ENCODE results near the gene SLC22A7. TPM values are rescaled to one million over a fixed set of nuclear protein-coding genes. Genes with fewer than 3 reads are reported as not detected.

Gene SLC22A7
- total RNA-seq, 1 experiment from 2014 or later: not detected

DNA sequence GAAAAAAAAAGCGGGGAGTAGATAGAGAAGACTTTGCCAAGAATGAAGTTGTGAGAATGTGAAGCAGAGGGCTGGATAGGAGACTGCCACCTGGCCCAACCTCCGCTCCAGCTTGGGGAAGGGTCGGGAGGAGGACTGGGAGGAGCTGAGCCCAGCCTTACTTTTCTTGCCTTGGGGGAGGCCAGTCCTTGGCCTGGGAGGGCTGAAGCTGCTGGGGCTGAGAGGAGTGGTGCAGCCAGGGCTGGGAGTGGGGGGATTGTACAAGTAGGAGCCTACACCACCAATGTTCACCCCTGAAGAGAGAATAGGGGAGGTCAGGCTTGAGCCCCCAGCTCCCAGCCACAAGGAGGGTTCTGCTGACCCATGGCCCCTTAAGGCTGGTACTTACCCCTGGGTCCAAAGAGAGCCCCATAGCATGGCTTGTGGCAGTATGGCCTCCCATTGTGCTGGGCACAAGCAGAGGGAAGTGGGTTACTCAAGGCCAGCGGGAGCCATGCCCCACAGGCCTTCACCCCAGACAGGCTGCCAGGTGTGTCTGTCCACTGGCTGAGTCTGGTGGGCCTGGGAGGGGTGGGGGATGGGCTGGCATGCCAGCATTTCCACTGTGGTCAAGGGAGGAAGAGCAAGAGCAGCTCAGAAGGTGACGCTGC, 9.5 kb downstream of the SLC22A7 start:
- BruUV-seq (replicated peaks): no TSS peak
- no peak overlapping the region for H3K4me3 ChIP-seq (ENCODE audit: low read length)
- no peaks in the 10 kb centered on the region for H4K20me1 ChIP-seq (ENCODE audit: low read length)
- DNase-seq (no peak), ATAC-seq (no peak)
- no peaks in the 10 kb centered on the region for H3K27me3 ChIP-seq (ENCODE audit: low read length)
- H3K79me2 ChIP-seq (ENCODE audit: low read length): no peaks in the 10 kb centered on the region
- TF ChIP-seq, protein P1, sequence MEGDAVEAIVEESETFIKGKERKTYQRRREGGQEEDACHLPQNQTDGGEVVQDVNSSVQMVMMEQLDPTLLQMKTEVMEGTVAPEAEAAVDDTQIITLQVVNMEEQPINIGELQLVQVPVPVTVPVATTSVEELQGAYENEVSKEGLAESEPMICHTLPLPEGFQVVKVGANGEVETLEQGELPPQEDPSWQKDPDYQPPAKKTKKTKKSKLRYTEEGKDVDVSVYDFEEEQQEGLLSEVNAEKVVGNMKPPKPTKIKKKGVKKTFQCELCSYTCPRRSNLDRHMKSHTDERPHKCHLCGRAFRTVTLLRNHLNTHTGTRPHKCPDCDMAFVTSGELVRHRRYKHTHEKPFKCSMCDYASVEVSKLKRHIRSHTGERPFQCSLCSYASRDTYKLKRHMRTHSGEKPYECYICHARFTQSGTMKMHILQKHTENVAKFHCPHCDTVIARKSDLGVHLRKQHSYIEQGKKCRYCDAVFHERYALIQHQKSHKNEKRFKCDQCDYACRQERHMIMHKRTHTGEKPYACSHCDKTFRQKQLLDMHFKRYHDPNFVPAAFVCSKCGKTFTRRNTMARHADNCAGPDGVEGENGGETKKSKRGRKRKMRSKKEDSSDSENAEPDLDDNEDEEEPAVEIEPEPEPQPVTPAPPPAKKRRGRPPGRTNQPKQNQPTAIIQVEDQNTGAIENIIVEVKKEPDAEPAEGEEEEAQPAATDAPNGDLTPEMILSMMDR (conservative IDR thresholded peaks at IDR 0.05; ENCODE audit: low read depth, low read length): no peak
- no peak for TF ChIP-seq EZH2phosphoT487 (IDR thresholded peaks at IDR 0.05; ENCODE audit: borderline replicate concordance, low read length)
- TF ChIP-seq EZH2 (IDR thresholded peaks at IDR 0.05; ENCODE audit: low read length, unreplicated experiment): no peak
- peaks cover 10% of the 10 kb centered on the region; the same call in 1 of the 2 replicates for H3K4me1 ChIP-seq (ENCODE audit: insufficient read depth, low read length)
- ChIA-PET POLR2A (ENCODE audit: unreplicated experiment) (interaction anchor here (1.1 kb wide), 1 partner anchor 202 kb away, joined by 16 read pairs; no protein-coding TSS in a partner anchor), CTCF (interaction anchor here (0.8 to 1.0 kb wide), 3 partner anchors 10 to 48 kb away, joined by 3 to 6 read pairs (median 4); no protein-coding TSS in a partner anchor)
- H3K9me2 ChIP-seq (replicated peaks; ENCODE audit: low read length): no peaks in the 10 kb centered on the region
- peak overlapping the region; percentile 86; the same call in 1 of the 2 replicates for H3K4me2 ChIP-seq (ENCODE audit: low read length)
- intact Hi-C loops (cut with micrococcal nuclease): no loop called here
- H3K9me3 ChIP-seq (ENCODE audit: low read length): no peaks in the 10 kb centered on the region
- no peaks in the 10 kb centered on the region for H3F3A ChIP-seq (ENCODE audit: low read length, unreplicated experiment)
- no peak overlapping the region for H3K27ac ChIP-seq (ENCODE audit: low read length)
- H2AFZ ChIP-seq (ENCODE audit: low read length): no peak overlapping the region
- H3K9ac ChIP-seq (ENCODE audit: low read length): no peak overlapping the region
- H3K36me3 ChIP-seq (ENCODE audit: low read depth, low read length): no peaks in the 10 kb centered on the region

DNA sequence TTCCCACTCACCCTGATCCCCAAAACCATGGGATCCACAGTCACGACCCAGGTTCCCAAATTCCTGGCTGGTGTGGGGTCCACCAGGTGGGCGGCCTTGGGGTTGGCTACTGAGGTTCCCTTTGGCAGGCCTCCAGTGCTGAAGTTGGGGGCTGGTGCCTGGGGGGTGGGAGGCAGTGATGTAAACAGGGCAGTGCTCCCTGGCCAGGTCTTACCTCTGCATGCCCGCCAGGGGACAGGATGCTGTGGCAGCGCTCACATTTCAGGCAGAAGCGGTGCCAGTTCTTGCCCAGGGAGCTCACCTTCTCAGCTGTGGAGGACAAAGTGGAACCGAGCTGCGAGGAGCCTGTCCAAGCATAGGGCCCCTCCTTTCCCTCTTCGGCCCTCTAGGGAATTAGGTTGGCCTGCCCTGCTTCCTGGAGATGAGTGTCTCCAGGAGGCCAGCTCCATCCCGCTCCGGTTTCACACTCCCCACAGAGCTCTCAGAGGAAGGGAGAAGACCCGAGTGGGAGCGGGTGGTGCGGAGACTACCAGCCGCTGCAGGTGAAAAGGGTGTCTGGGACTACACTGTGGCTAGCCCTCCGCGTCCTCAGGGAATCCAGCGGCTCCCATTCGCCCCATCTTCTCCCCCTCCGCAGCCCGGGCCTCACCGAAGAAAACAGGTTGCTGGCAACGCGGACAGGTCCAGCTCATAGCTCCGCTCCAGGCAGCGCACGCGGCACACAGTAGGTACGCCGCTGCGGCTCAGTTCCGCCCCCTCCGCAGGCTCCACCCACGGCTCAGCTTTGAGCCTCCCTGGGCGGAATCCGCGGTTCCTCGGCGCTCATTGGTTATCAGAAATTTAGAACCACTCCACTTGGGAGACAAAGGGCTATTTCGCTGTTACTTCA, 10.3 kb downstream of the SLC22A7 start, which contains the start of gene CRIP3:
CRIP3 (minus strand) TSS at position 726 of the 889 bp plus-strand sequence; CDS start at position 692, 34 bp downstream.
- H3K36me3 ChIP-seq (ENCODE audit: low read depth, low read length): no peaks in the 10 kb centered on the region
- no peaks in the 10 kb centered on the region for H4K20me1 ChIP-seq (ENCODE audit: low read length)
- H3K79me2 ChIP-seq (ENCODE audit: low read length): no peaks in the 10 kb centered on the region
- H3K4me2 ChIP-seq (ENCODE audit: low read length): peak within 1 kb of the TSS; percentile 86
- no peaks in the 10 kb centered on the region for H3K9me3 ChIP-seq (ENCODE audit: low read length)
- H3K27ac ChIP-seq (ENCODE audit: low read length): no peak within 1 kb of the TSS
- H2AFZ ChIP-seq (ENCODE audit: low read length): peak within 1 kb of the TSS; percentile 99
- intact Hi-C loops (cut with micrococcal nuclease): no loop called here
- CTCF ChIA-PET: interaction anchor here (0.6 to 1.0 kb wide), 5 partner anchors 11 to 641 kb away, joined by 3 to 6 read pairs (median 3); no protein-coding TSS in a partner anchor
- H3K4me1 ChIP-seq (ENCODE audit: insufficient read depth, low read length): peaks cover 10% of the 10 kb centered on the region; the same call in 1 of the 2 replicates
- H3K4me3 ChIP-seq (ENCODE audit: low read length): peak within 1 kb of the TSS; percentile 69
- H3K9me2 ChIP-seq (replicated peaks; ENCODE audit: low read length): no peaks in the 10 kb centered on the region
- H3F3A ChIP-seq (ENCODE audit: low read length, unreplicated experiment): no peaks in the 10 kb centered on the region
- H3K27me3 ChIP-seq (ENCODE audit: low read length): no peaks in the 10 kb centered on the region
- BruUV-seq (replicated peaks): no TSS peak
- POLR2A ChIA-PET (ENCODE audit: unreplicated experiment): interaction anchor here (0.6 to 1.1 kb wide), 2 partner anchors 20 to 201 kb away, joined by 4 to 16 read pairs; no protein-coding TSS in a partner anchor
- ATAC-seq (peak; percentile 78), DNase-seq (peak; percentile 64)
- TF ChIP-seq, protein P1 (conservative IDR thresholded peaks at IDR 0.05; ENCODE audit: low read depth, low read length): peak; percentile 53
- no peak for TF ChIP-seq EZH2 (IDR thresholded peaks at IDR 0.05; ENCODE audit: low read length, unreplicated experiment)
- no peak for TF ChIP-seq EZH2phosphoT487 (IDR thresholded peaks at IDR 0.05; ENCODE audit: borderline replicate concordance, low read length)
- no peak within 1 kb of the TSS for H3K9ac ChIP-seq (ENCODE audit: low read length)
